KMS-11 (cell line): ENCODE data around the gene CAPN12.

Experiments used
- H2AFZ ChIP-seq: fragments of 200-600 bp; sonication (generic); 2 replicates; pipeline ENCODE4 v1.6.1; 2016; ENCODE audit warnings: antibody characterized with exemption, mixed run types, low read depth
- H3K27ac ChIP-seq: fragments of 200-600 bp; sonication (generic); 2 replicates; pipeline ENCODE4 v1.6.1; 2016; ENCODE audit warnings: mild to moderate bottlenecking, mixed run types
- H3K27me3 ChIP-seq: fragments of 200-600 bp; sonication (generic); 2 replicates; pipeline ENCODE4 v1.6.1; 2017; ENCODE audit warnings: mild to moderate bottlenecking, low read depth, mixed run types, moderate library complexity; ENCODE audit not compliant: insufficient read depth
- H3K36me3 ChIP-seq: fragments of 200-600 bp; sonication (generic); 2 replicates; pipeline ENCODE4 v1.6.1; 2017; ENCODE audit warnings: mild to moderate bottlenecking, mixed run types; ENCODE audit not compliant: insufficient read depth
- H3K4me1 ChIP-seq: fragments of 200-600 bp; sonication (generic); 2 replicates; pipeline ENCODE4 v1.6.1; 2016; ENCODE audit warnings: mild to moderate bottlenecking, low read depth, mixed run types; ENCODE audit not compliant: poor library complexity, severe bottlenecking
- H3K4me2 ChIP-seq: fragments of 200-600 bp; sonication (generic); 2 replicates; pipeline ENCODE4 v1.7.0; 2016; ENCODE audit warnings: mild to moderate bottlenecking, mixed run types
- H3K4me3 ChIP-seq: fragments of 200-600 bp; sonication (generic); IDR thresholded peaks from 2 replicates; pipeline ENCODE4 v1.6.1; 2017; ENCODE audit warnings: low read depth, low read length, mixed read lengths; ENCODE audit not compliant: insufficient read depth
- H3K79me2 ChIP-seq: fragments of 200-600 bp; sonication (generic); 2 replicates; pipeline ENCODE4 v1.6.1; 2016; ENCODE audit warnings: low read depth, mixed run types; ENCODE audit not compliant: insufficient read depth
- H3K9ac ChIP-seq: fragments of 200-600 bp; sonication (generic); 2 replicates; pipeline ENCODE4 v1.6.1; 2016; ENCODE audit warnings: mild to moderate bottlenecking, mixed run types
- H4K20me1 ChIP-seq: fragments of 200-600 bp; sonication (generic); 2 replicates; pipeline ENCODE4 v1.6.1; 2016; ENCODE audit warnings: mild to moderate bottlenecking, mixed run types; ENCODE audit not compliant: insufficient read depth
- CTCF ChIP-seq: fragments of 200-600 bp; sonication (generic); conservative IDR thresholded peaks from 2 replicates; pipeline ENCODE4 v1.6.1; 2017; ENCODE audit warnings: low read depth, mild to moderate bottlenecking, antibody characterized with exemption, low read length, moderate library complexity, mixed read lengths

Gene CAPN12

GRCh38 chr19:38702278-38702677 lies 42.0 kb downstream of the CAPN12 start:
- Histone ChIP-seq H3K79me2 (no peaks in the 10 kb centered on the region), H3K4me2 (no peak overlapping the region), H3K4me3 (no peak overlapping the region), H3K27me3 (no peaks in the 10 kb centered on the region), H3K9ac (no peak overlapping the region), H2AFZ (no peak overlapping the region), H3K4me1 (no peaks in the 10 kb centered on the region), H3K36me3 (no peaks in the 10 kb centered on the region; the same call in 1 of the 2 replicates), H3K27ac (no peak overlapping the region), H4K20me1 (no peaks in the 10 kb centered on the region)
- TF ChIP-seq CTCF = no peak

GRCh38 chr19:38701455-38702063 lies 42.7 kb downstream of the CAPN12 start:
- H2AFZ ChIP-seq = no peak overlapping the region
- H3K9ac ChIP-seq = no peak overlapping the region
- H3K79me2 ChIP-seq = no peaks in the 10 kb centered on the region
- no peak overlapping the region for H3K4me2 ChIP-seq
- H3K27ac ChIP-seq = no peak overlapping the region
- no peaks in the 10 kb centered on the region for H3K27me3 ChIP-seq
- no peaks in the 10 kb centered on the region for H3K4me1 ChIP-seq
- no peak overlapping the region for H3K4me3 ChIP-seq
- H3K36me3 ChIP-seq = no peaks in the 10 kb centered on the region; the same call in 1 of the 2 replicates
- no peak for TF ChIP-seq CTCF
- H4K20me1 ChIP-seq = no peaks in the 10 kb centered on the region

- Histone ChIP-seq H3K79me2 (no peaks in the 10 kb centered on the region; the same call in 1 of the 2 replicates), H4K20me1 (no peaks in the 10 kb centered on the region), H3K36me3 (no peaks in the 10 kb centered on the region; the same call in 1 of the 2 replicates), H3K9ac (no peak overlapping the region), H2AFZ (no peak overlapping the region), H3K4me2 (no peak overlapping the region), H3K4me3 (no peak overlapping the region), H3K27ac (no peak overlapping the region), H3K4me1 (no peaks in the 10 kb centered on the region), H3K27me3 (no peaks in the 10 kb centered on the region)
- TF ChIP-seq CTCF = no peak
Measured at GRCh38 chr19:38700902-38701454, 43.3 kb downstream of the CAPN12 start.

GRCh38 chr19:38700350-38700901 lies 43.8 kb downstream of the CAPN12 start:
- Histone ChIP-seq H3K4me1 (no peaks in the 10 kb centered on the region), H3K36me3 (no peaks in the 10 kb centered on the region; the same call in 1 of the 2 replicates), H3K4me2 (no peak overlapping the region), H3K79me2 (no peaks in the 10 kb centered on the region; the same call in 1 of the 2 replicates), H3K4me3 (no peak overlapping the region), H3K27me3 (no peaks in the 10 kb centered on the region), H3K9ac (no peak overlapping the region), H2AFZ (no peak overlapping the region), H4K20me1 (no peaks in the 10 kb centered on the region), H3K27ac (no peak overlapping the region)
- no peak for TF ChIP-seq CTCF
